ENCODE results near the gene RAB35.

RAB35 gene

DNA sequence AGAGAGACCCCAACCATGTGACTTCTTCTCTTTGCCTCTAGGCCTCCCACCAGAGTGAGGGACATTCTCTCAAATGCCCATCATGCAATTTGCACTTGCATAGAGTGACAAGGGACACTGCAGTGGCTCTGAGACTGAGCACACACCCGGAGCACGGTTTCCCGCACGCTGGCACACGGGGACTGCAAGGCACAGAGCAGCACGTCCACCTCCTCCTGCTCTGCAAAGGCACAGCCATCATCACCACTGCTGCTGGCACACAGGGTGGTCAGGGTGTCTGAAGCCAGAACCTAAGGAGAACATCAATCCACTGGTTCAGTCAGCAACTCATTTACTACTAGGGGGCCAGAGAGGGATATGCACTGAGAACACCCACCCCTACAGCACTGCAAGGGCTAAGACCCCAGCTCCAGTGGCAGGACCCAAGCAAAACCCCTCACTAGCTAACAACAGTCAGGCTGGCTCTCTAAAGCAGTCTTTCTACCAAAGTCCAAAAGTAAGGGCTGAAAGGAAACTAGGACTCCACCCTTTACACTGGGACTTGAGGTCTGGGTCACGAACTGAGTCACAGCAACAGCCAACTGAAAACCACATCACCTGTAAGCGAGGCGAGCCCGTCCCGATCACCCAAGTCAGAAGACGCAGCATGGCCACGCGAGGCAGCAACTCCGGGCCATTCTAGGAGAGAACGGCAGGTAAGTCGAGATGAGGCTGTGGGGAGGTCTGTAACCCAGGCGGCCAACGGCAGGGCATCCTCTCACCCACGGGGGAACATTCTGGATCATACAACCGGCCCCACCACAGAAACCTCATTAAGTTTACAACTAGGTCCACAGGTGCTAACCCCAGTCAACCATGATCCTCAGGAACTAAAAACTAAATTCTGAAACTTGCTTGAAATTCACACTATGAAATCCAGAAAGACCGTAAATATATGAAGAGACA, 40.0 kb upstream of the RAB35 start:
- DNase-seq (ENCODE audit: extremely low read depth, low read depth) = no peak
- TF ChIP-seq, protein P1, sequence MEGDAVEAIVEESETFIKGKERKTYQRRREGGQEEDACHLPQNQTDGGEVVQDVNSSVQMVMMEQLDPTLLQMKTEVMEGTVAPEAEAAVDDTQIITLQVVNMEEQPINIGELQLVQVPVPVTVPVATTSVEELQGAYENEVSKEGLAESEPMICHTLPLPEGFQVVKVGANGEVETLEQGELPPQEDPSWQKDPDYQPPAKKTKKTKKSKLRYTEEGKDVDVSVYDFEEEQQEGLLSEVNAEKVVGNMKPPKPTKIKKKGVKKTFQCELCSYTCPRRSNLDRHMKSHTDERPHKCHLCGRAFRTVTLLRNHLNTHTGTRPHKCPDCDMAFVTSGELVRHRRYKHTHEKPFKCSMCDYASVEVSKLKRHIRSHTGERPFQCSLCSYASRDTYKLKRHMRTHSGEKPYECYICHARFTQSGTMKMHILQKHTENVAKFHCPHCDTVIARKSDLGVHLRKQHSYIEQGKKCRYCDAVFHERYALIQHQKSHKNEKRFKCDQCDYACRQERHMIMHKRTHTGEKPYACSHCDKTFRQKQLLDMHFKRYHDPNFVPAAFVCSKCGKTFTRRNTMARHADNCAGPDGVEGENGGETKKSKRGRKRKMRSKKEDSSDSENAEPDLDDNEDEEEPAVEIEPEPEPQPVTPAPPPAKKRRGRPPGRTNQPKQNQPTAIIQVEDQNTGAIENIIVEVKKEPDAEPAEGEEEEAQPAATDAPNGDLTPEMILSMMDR (IDR thresholded peaks at IDR 0.05; ENCODE audit: low read depth, low read length, missing control alignments) = no peak
- no peak overlapping the region for H3K4me3 ChIP-seq (replicated peaks; ENCODE audit: low read depth, low read length)

- DNase-seq (ENCODE audit: extremely low read depth, low read depth) = no peak
- H3K4me3 ChIP-seq (replicated peaks; ENCODE audit: low read depth, low read length) = no peak overlapping the region
- TF ChIP-seq, protein P1 (IDR thresholded peaks at IDR 0.05; ENCODE audit: low read depth, low read length, missing control alignments) = no peak
Measured at GRCh38 chr12:120155072-120155471, 38.5 kb upstream of the RAB35 start.

DNA sequence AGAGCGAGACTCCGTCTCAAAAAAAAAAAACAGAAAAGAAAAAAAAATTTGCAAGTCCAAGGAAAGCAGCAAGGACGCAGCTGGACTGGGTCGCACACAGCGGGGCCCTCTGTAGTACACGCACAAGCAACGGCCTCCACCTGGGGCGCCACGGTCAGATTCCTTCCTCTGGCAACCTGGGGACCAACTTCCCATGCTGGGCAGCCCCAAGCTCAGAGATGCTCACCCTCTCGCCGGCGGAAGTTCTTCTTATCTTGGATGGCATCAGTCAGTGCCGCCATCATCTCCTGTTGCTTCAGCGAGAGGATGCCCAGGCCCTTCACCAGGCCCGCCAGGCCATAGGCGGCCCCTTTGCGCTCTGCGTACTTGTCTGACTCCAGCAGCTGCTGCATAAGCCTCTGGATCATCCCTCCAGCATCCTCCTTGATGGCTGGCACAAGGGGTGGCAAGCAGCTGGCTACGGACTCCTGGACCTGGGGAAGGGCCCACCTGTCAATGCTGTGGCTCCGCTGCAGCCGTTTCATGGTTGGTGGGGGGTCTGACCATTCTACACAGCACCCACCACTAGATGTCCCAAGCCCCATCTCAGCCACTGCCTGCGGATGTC, 34.5 kb upstream of the RAB35 start:
- no peak overlapping the region for H3K4me3 ChIP-seq (replicated peaks; ENCODE audit: low read depth, low read length)
- no peak for DNase-seq (ENCODE audit: extremely low read depth, low read depth)
- TF ChIP-seq, protein P1 (IDR thresholded peaks at IDR 0.05; ENCODE audit: low read depth, low read length, missing control alignments) = no peak

DNA sequence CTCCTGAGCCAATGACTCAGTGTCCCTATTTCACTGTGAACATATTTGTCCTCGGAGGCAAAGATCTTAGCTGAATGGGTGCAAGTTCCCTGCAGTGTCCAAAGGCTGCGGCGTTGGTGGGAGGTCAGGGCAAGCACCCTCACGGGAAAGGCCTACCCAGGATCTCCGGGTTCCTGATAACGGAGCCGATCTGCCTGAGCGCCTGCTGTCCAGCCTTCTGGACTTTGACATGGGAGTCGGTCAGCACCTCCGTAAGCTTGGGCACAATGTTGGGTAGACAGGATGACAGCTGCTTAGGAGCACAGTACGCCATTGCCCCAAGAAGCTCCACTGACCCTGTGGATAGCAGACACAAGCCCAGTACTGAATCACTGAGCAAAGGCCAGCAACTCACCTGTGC, 31.5 kb upstream of the RAB35 start:
- H3K4me3 ChIP-seq (replicated peaks; ENCODE audit: low read depth, low read length) = no peak overlapping the region
- TF ChIP-seq, protein P1 (IDR thresholded peaks at IDR 0.05; ENCODE audit: low read depth, low read length, missing control alignments) = no peak
- no peak for DNase-seq (ENCODE audit: extremely low read depth, low read depth)

- TF ChIP-seq, protein P1 (IDR thresholded peaks at IDR 0.05; ENCODE audit: low read depth, low read length, missing control alignments) = no peak
- DNase-seq (ENCODE audit: extremely low read depth, low read depth) = no peak
- H3K4me3 ChIP-seq (replicated peaks; ENCODE audit: low read depth, low read length) = no peak overlapping the region
Measured at GRCh38 chr12:120145164-120145563, 28.6 kb upstream of the RAB35 start.

GRCh38 chr12:120144215-120144614, 27.7 kb upstream of the RAB35 start:
- TF ChIP-seq, protein P1 (IDR thresholded peaks at IDR 0.05; ENCODE audit: low read depth, low read length, missing control alignments) = no peak
- no peak overlapping the region for H3K4me3 ChIP-seq (replicated peaks; ENCODE audit: low read depth, low read length)
- no peak for DNase-seq (ENCODE audit: extremely low read depth, low read depth)
